ENCODE measurements around the gene TARBP1.

GRCh38 chr1:234489698-234490077, 10.7 kb upstream of the TARBP1 start:
- TF ChIP-seq CTCF (IDR thresholded peaks at IDR 0.05): no peak
- no peak for TF ChIP-seq POLR2AphosphoS5 (IDR thresholded peaks at IDR 0.05)
- no peak for TF ChIP-seq POLR2A (IDR thresholded peaks at IDR 0.05)

Measured in transverse colon (tissue), 4 donors.